Heart left ventricle (tissue), 13 donors: Measurements from ENCODE around the gene IKZF3.

Experiments
- CTCF ChIP-seq, 12 donors: fragments of 200-600 bp; sonication (generic) in 4 of 12; IDR thresholded peaks; one replicate each; pipeline versions ENCODE4 v1.5.0 to v1.8.0; 2018 to 2022; ENCODE audit warnings: antibody characterized with exemption in 12 of 12, mild to moderate bottlenecking in 5 of 12
- POLR2A ChIP-seq, 2 donors: fragments of 450-650 bp; IDR thresholded peaks; one replicate each; pipeline ENCODE4 v1.6.1; 2017; ENCODE audit warnings: antibody characterized with exemption in 2 of 2, mild to moderate bottlenecking in 2 of 2, moderate library complexity in 2 of 2
- donor health status: ischemic (EF 13 %, LVEDD 7.1; RV severe dilation, severe dysfunction).
- donor health status: DM: no; HTN: yes; CAD: no.
- donor health status: DM: no; HTN: no; CAD: no.
- donor health status: ischemic (EF 25% LVEDD 6.9; RV normal size, moderate dysfunction).
- donor health status: ischemic (EF 25% LVEDD 5.7; RV mildly dilated, moderate dysfunction).
- donor health status: ischemic (EF 35%, LVEDD 5.7; RV mildly dilated, moderate dysfunction).
- donor health status: nonischemic (EF 11% LVEDD 7.7; RV severe dilation, severe dysfunction).
- donor health status: DM: yes; HTN: yes; CAD: no.
- donor health status: PGD.
- donor health status: ischemic (EF 29% LVEDD 5.4; RV normal size, mild dysfunction).
- donor health status: nonischemic (EF 23%, LVEDD 6.1; RV moderate dilation, normal function).

- TF ChIP-seq CTCF (IDR thresholded peaks at IDR 0.05): no peak
- TF ChIP-seq POLR2A (IDR thresholded peaks at IDR 0.05): no peak
Measured at GRCh38 chr17:39898088-39898487, 34.0 kb upstream of the IKZF3 start.
